HepG2 (cell line): Measurements from ENCODE around the gene COASY. TPM values are rescaled to one million over a fixed set of nuclear protein-coding genes. Genes with fewer than 3 reads are reported as not detected.

Experiments used
- DNMT3B ChIP-seq: conservative IDR thresholded peaks from 2 replicates; pipeline ENCODE4 v1.6.1; 2016; ENCODE audit warnings: missing biosample characterization, control low read depth
- HDAC1 ChIP-seq: sonication (generic); formaldehyde crosslinking; IDR thresholded peaks from 2 replicates; pipeline ENCODE4 v1.5.1; 2020; ENCODE audit warnings: mild to moderate bottlenecking, missing genetic modification reagents
- SP1 ChIP-seq, 2 experiments: fragments of 450-650 bp in 1 of 2; sonication (generic) in 1 of 2; formaldehyde crosslinking in 1 of 2; IDR thresholded peaks; 2 replicates each; pipeline versions ENCODE4 v1.4.0 to v1.6.1; 2016 to 2020; ENCODE audit warnings: missing genetic modification reagents in 1 of 2
- SP4 ChIP-seq: sonication (generic); formaldehyde crosslinking; IDR thresholded peaks from 2 replicates; pipeline ENCODE4 v1.8.1; 2023; ENCODE audit warnings: mild to moderate bottlenecking, missing genetic modification reagents
- TAF15 ChIP-seq: fragments of 200-400 bp; formaldehyde crosslinking; IDR thresholded peaks from one replicate; pipeline ENCODE4 v1.6.1; 2018; ENCODE audit warnings: mild to moderate bottlenecking, low read depth, low read length; ENCODE audit not compliant: poor library complexity, severe bottlenecking
- TEAD2 ChIP-seq: sonication (generic); formaldehyde crosslinking; IDR thresholded peaks from 2 replicates; pipeline ENCODE4 v1.9.0; 2021; ENCODE audit warnings: missing genetic modification reagents
- ZEB1 ChIP-seq: IDR thresholded peaks from 2 replicates; pipeline ENCODE4 v1.6.1; 2012; ENCODE audit warnings: mild to moderate bottlenecking, low read depth, inconsistent platforms; ENCODE audit not compliant: insufficient replicate concordance
- ZMYM4 ChIP-seq: sonication (generic); formaldehyde crosslinking; IDR thresholded peaks from 2 replicates; pipeline ENCODE4 v1.8.1; 2023; ENCODE audit warnings: mild to moderate bottlenecking, missing genetic modification reagents
- ZNF101 ChIP-seq: sonication (generic); formaldehyde crosslinking; IDR thresholded peaks from 2 replicates; pipeline ENCODE4 v1.4.0; 2020; ENCODE audit warnings: mild to moderate bottlenecking, low read depth, missing genetic modification reagents, borderline replicate concordance
- ZNF282 ChIP-seq: fragments of 450-650 bp; IDR thresholded peaks from 2 replicates; pipeline ENCODE4 v1.6.1; 2018; ENCODE audit not compliant: partially characterized antibody
- ZNF350 ChIP-seq: sonication (generic); formaldehyde crosslinking; IDR thresholded peaks from 2 replicates; pipeline ENCODE4 v1.4.0; 2020; ENCODE audit warnings: mild to moderate bottlenecking, low read depth, missing genetic modification reagents, borderline replicate concordance
- ZNF563 ChIP-seq: sonication (generic); formaldehyde crosslinking; IDR thresholded peaks from 2 replicates; pipeline ENCODE4 v1.8.0; 2022; ENCODE audit warnings: mild to moderate bottlenecking, moderate library complexity, missing genetic modification reagents
- ZNF788 ChIP-seq: sonication (generic); formaldehyde crosslinking; IDR thresholded peaks from 2 replicates; pipeline ENCODE4 v1.5.0; 2020; ENCODE audit warnings: mild to moderate bottlenecking, missing genetic modification reagents, borderline replicate concordance
- ZNF891 ChIP-seq: sonication (generic); formaldehyde crosslinking; IDR thresholded peaks from 2 replicates; pipeline ENCODE4 v1.5.0; 2020; ENCODE audit warnings: mild to moderate bottlenecking, missing genetic modification reagents
- ZSCAN31 ChIP-seq: sonication (generic); formaldehyde crosslinking; IDR thresholded peaks from 2 replicates; pipeline ENCODE4 v1.5.0; 2020; ENCODE audit warnings: low read depth, mild to moderate bottlenecking, missing genetic modification reagents
- polyA plus RNA-seq, 8 experiments: library from polyadenylated mRNA; depleted of rRNA in 3 of 8; stranded (reverse) in 7 of 8; unstranded in 1 of 8; fragments of >200 nt; fragmentation: Illumina TruSeq in 4 of 8; extraction: Trizol in 4 of 8; gene quantifications; 2 replicates each; pipeline versions ENCODE4 v1.2.1 to v1.2.3, GENCODE V29; 2011 to 2016; ENCODE audit warnings: low read depth in 4 of 8, missing spikeins in 1 of 8, mixed read lengths in 1 of 8; ENCODE audit not compliant: insufficient read depth in 1 of 8
- total RNA-seq, 5 experiments: library from RNA; depleted of rRNA; stranded (reverse); fragments of >200 nt; fragmentation: Illumina TruSeq; extraction: Trizol; gene quantifications; 2 replicates each; pipeline ENCODE4 v1.2.3, GENCODE V29; 2016; ENCODE audit warnings: low read depth in 1 of 5
- TF ChIP-seq, protein P1 (sequence below): sonication (generic); formaldehyde crosslinking; IDR thresholded peaks from 2 replicates; pipeline ENCODE4 v1.4.0; 2020; ENCODE audit warnings: missing genetic modification reagents, borderline replicate concordance
- TF ChIP-seq, protein P2 (sequence below): sonication (generic); formaldehyde crosslinking; IDR thresholded peaks from 2 replicates; pipeline ENCODE4 v1.4.0; 2020; ENCODE audit warnings: missing genetic modification reagents
- TF ChIP-seq, protein P3 (sequence below): sonication (generic); formaldehyde crosslinking; IDR thresholded peaks from 2 replicates; pipeline ENCODE4 v1.4.0; 2020; ENCODE audit warnings: missing genetic modification reagents, borderline replicate concordance
- TF ChIP-seq, protein P4 (sequence below): sonication (generic); formaldehyde crosslinking; IDR thresholded peaks from 2 replicates; pipeline ENCODE4 v1.8.0; 2022; ENCODE audit warnings: mild to moderate bottlenecking, missing genetic modification reagents, moderate library complexity
- TF ChIP-seq, protein P5 (sequence below): sonication (generic); formaldehyde crosslinking; IDR thresholded peaks from 2 replicates; pipeline ENCODE4 v1.5.0; 2020; ENCODE audit warnings: missing genetic modification reagents, mild to moderate bottlenecking, borderline replicate concordance

COASY gene
- total and polyA plus RNA-seq, 2 of the 13 experiments (the other 11 are each of a cell fraction or from before 2014, with no cell fraction given): 90.7 to 125 TPM

DNA sequence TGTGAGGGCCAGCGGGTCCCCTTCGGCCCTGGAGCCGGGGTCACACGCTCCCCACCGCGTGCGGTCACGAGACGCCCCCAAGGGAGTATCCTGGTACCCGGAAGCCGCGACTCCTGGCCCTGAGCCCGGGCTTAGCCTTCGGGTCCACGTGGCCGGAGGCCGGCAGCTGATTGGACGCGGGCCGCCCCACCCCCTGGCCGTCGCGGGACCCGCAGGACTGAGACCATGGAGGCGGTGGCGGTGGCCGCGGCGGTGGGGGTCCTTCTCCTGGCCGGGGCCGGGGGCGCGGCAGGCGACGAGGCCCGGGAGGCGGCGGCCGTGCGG is 25.9 kb upstream of the COASY start, which contains the start of gene NAGLU (continued):
- TF ChIP-seq, protein P1, sequence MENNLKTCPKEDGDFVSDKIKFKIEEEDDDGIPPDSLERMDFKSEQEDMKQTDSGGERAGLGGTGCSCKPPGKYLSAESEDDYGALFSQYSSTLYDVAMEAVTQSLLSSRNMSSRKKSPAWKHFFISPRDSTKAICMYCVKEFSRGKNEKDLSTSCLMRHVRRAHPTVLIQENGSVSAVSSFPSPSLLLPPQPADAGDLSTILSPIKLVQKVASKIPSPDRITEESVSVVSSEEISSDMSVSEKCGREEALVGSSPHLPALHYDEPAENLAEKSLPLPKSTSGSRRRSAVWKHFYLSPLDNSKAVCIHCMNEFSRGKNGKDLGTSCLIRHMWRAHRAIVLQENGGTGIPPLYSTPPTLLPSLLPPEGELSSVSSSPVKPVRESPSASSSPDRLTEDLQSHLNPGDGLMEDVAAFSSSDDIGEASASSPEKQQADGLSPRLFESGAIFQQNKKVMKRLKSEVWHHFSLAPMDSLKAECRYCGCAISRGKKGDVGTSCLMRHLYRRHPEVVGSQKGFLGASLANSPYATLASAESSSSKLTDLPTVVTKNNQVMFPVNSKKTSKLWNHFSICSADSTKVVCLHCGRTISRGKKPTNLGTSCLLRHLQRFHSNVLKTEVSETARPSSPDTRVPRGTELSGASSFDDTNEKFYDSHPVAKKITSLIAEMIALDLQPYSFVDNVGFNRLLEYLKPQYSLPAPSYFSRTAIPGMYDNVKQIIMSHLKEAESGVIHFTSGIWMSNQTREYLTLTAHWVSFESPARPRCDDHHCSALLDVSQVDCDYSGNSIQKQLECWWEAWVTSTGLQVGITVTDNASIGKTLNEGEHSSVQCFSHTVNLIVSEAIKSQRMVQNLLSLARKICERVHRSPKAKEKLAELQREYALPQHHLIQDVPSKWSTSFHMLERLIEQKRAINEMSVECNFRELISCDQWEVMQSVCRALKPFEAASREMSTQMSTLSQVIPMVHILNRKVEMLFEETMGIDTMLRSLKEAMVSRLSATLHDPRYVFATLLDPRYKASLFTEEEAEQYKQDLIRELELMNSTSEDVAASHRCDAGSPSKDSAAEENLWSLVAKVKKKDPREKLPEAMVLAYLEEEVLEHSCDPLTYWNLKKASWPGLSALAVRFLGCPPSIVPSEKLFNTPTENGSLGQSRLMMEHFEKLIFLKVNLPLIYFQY: no peak
- TF ChIP-seq ZNF282 (no peak), ZNF350 (CRISPR knock-in tag) (0 out of 2 replicates have a peak, but pooled peaks have one; percentile 11), TEAD2 (no peak), ZNF101 (CRISPR knock-in tag) (no peak), ZMYM4 (CRISPR knock-in tag) (peak; percentile 57; the same call in 1 of the 2 replicates), ZSCAN31 (CRISPR knock-in tag) (no peak; the same call in 1 of the 2 replicates), ZNF563 (CRISPR knock-in tag) (no peak), DNMT3B (CRISPR knock-in tag) (no peak), HDAC1 (CRISPR knock-in tag) (peak; percentile 73; the same call in 1 of the 2 replicates), ZNF788 (CRISPR knock-in tag) (peak; percentile 39; the same call in 1 of the 2 replicates), ZEB1 (no peak), TAF15 (peak; percentile 40), ZNF891 (CRISPR knock-in tag) (no peak), SP4 (no peak), SP1 (IDR thresholded peaks at IDR 0.05) (no peak), SP1 (CRISPR knock-in tag; IDR thresholded peaks at IDR 0.05) (0 out of 2 replicates have a peak, but pooled peaks have one; percentile 54)
- TF ChIP-seq, protein P2, sequence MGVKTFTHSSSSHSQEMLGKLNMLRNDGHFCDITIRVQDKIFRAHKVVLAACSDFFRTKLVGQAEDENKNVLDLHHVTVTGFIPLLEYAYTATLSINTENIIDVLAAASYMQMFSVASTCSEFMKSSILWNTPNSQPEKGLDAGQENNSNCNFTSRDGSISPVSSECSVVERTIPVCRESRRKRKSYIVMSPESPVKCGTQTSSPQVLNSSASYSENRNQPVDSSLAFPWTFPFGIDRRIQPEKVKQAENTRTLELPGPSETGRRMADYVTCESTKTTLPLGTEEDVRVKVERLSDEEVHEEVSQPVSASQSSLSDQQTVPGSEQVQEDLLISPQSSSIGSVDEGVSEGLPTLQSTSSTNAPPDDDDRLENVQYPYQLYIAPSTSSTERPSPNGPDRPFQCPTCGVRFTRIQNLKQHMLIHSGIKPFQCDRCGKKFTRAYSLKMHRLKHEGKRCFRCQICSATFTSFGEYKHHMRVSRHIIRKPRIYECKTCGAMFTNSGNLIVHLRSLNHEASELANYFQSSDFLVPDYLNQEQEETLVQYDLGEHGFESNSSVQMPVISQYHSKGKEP (CRISPR knock-in tag): no peak
- TF ChIP-seq, protein P3, sequence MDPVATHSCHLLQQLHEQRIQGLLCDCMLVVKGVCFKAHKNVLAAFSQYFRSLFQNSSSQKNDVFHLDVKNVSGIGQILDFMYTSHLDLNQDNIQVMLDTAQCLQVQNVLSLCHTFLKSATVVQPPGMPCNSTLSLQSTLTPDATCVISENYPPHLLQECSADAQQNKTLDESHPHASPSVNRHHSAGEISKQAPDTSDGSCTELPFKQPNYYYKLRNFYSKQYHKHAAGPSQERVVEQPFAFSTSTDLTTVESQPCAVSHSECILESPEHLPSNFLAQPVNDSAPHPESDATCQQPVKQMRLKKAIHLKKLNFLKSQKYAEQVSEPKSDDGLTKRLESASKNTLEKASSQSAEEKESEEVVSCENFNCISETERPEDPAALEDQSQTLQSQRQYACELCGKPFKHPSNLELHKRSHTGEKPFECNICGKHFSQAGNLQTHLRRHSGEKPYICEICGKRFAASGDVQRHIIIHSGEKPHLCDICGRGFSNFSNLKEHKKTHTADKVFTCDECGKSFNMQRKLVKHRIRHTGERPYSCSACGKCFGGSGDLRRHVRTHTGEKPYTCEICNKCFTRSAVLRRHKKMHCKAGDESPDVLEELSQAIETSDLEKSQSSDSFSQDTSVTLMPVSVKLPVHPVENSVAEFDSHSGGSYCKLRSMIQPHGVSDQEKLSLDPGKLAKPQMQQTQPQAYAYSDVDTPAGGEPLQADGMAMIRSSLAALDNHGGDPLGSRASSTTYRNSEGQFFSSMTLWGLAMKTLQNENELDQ: no peak
- TF ChIP-seq, protein P4, sequence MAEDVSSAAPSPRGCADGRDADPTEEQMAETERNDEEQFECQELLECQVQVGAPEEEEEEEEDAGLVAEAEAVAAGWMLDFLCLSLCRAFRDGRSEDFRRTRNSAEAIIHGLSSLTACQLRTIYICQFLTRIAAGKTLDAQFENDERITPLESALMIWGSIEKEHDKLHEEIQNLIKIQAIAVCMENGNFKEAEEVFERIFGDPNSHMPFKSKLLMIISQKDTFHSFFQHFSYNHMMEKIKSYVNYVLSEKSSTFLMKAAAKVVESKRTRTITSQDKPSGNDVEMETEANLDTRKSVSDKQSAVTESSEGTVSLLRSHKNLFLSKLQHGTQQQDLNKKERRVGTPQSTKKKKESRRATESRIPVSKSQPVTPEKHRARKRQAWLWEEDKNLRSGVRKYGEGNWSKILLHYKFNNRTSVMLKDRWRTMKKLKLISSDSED (CRISPR knock-in tag): no peak
- TF ChIP-seq, protein P5, sequence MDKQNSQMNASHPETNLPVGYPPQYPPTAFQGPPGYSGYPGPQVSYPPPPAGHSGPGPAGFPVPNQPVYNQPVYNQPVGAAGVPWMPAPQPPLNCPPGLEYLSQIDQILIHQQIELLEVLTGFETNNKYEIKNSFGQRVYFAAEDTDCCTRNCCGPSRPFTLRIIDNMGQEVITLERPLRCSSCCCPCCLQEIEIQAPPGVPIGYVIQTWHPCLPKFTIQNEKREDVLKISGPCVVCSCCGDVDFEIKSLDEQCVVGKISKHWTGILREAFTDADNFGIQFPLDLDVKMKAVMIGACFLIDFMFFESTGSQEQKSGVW (CRISPR knock-in tag): no peak
